ENCODE measurements around the gene KANK4.

DNA sequence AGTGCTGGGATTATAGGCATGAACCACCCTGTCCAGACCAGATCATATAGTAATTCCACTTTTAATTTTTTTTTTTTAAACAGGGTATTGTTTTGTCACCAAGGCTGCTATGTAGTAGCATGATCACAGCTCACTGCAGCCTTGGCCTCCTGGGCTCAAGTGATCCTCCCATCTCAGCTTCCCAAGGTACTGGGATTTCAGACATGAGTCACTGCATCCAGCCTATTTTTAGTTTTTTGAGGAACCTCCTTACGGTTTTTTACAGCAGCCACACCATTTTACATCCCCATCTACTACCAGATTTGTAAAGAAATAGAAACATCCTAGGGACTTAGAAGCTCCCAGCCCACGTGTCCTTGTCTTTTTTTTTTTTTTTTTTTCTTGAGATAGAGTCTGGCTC lies 100.6 kb downstream of the KANK4 start:
- no peak for TF ChIP-seq CTCF (optimal IDR thresholded peaks at IDR 0.05 in 1 of 3, IDR thresholded peaks at IDR 0.05 in 1 of 3, conservative IDR thresholded peaks at IDR 0.05 in 1 of 3; ENCODE audit: extremely low read depth in 1 of 3, insufficient read depth in 2 of 3, low read length in 3 of 3)
- no peak for TF ChIP-seq EZH2 (IDR thresholded peaks at IDR 0.05; ENCODE audit: low read length)

Data from keratinocyte (primary cell).